ENCODE measurements around the gene FLOT1.
"Not testable (repeated sequence)": the region's sequence is repeated elsewhere in the genome, so short reads cannot be mapped to it uniquely, and the experiment has no call there.

FLOT1 gene

DNA sequence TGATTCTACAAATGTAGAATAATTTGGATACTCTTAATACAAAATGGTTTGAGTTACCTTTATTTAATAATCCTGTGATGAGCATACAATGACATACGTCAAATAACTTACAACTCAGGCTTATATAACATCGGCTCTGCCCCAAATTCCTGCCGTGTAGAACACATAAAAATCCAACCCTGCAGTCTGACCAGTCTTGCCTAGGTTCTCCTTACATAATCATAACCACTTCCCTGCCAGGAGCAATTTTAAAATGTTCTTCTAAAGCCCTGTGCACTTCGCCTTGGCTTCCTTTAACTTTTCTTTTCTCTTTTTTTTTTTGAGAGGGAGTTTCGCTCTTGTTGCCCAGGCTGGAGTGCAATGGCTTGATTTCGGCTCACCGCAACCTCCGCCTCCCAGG lies 18.1 kb upstream of the FLOT1 start:
- DNase-seq (ENCODE audit: low read depth) = no peak
- TF ChIP-seq, protein P1, sequence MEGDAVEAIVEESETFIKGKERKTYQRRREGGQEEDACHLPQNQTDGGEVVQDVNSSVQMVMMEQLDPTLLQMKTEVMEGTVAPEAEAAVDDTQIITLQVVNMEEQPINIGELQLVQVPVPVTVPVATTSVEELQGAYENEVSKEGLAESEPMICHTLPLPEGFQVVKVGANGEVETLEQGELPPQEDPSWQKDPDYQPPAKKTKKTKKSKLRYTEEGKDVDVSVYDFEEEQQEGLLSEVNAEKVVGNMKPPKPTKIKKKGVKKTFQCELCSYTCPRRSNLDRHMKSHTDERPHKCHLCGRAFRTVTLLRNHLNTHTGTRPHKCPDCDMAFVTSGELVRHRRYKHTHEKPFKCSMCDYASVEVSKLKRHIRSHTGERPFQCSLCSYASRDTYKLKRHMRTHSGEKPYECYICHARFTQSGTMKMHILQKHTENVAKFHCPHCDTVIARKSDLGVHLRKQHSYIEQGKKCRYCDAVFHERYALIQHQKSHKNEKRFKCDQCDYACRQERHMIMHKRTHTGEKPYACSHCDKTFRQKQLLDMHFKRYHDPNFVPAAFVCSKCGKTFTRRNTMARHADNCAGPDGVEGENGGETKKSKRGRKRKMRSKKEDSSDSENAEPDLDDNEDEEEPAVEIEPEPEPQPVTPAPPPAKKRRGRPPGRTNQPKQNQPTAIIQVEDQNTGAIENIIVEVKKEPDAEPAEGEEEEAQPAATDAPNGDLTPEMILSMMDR (conservative IDR thresholded peaks at IDR 0.05; ENCODE audit: low read depth, low read length) = no peak
- H3K4me3 ChIP-seq (ENCODE audit: low read length) = no peak overlapping the region

DNA sequence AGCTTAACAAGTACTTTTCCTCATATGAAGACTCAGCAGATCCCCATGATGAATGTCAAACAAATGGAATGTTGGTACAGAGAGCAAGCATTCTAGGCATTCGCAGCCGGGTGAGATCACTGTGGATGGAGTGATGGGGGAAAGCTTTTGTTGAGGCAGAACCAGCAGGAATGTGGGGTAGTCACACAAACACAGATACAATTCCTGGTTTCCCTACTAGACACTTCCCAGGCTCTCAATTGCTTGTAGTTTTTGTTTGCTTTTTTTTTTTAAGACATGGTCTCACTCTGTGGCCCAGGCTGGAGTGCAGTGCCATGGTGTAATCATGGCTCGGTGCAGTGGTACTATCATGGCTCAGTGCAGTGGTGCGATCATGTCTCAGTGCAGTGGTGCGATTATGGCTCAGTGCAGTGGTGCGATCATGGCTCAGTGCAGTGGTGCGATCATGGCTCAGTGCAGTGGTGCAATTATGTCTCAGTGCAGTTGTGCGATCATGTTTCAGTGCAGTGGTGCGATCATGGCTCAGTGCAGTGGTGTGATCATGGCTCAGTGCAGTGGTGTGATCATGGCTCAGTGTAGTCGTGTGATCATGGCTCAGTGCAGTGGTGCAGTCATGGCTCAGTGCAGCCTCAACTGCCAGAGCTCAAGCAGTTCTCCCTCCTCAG lies 17.2 kb upstream of the FLOT1 start:
- no peak overlapping the region for H3K4me3 ChIP-seq (ENCODE audit: low read length)
- DNase-seq (ENCODE audit: low read depth) = peak; percentile 95
- TF ChIP-seq, protein P1 (conservative IDR thresholded peaks at IDR 0.05; ENCODE audit: low read depth, low read length) = no peak

DNA sequence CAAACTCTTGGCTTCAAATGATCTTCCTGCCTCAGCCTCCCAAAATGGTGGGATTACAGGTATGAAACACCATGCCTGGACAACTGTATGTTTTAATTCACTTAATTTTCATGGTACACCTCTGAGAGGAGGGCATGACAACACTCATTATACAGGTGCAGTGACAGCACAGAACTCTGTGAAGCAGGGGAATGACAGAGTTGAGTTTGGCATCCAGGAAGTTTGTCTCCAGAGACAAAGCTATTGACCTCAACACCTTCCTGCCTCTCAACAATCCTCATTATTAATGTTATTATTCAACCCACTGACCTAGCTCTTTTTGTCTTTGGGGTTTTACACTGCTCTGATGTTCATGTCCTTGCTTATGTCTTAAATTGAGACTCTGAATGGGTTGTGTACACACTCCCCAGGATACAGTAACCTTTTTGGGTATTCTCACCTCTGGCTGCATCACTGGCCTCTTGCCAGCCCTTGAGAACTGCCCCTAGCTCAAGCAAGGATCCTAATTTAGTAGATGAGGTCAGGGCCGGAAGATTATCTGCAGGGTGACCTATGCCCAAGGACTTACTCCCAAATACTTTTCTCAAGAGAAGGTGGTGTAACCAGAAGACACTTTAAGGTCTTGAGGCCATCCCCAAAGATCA lies 14.9 kb upstream of the FLOT1 start:
- no peak for DNase-seq (ENCODE audit: low read depth)
- TF ChIP-seq, protein P1 (conservative IDR thresholded peaks at IDR 0.05; ENCODE audit: low read depth, low read length) = no peak
- no peak overlapping the region for H3K4me3 ChIP-seq (ENCODE audit: low read length)

DNA sequence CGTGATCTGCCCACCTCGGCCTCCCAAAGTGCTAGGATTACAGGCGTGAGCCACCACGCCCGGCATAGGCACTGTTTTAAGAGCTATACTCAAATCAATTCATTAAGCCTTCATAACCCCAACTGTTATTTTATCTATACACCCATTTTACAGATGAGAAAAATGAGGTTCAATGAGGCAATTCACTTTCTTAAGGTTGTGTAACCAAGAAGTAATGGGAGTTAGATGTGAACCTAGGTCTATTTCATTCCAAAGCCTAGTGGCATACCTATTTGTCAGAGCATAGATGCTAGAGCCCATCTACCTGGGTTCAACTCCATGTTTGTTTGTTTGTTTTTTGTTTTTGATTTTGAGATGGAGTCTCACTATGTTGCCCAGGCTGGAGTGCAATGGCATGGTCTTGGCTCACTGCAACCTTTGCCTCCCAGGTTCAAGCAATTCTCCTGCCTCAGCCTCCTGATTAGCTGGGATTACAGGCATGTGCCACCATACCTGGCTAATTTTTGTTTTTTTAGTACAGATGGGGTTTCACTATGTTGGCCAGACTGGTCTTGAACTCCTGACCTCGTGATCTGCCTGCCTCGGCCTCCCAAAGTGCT lies 14.0 kb upstream of the FLOT1 start:
- not testable (repeated sequence) for DNase-seq (ENCODE audit: low read depth); H3K4me3 ChIP-seq (ENCODE audit: low read length)

DNA sequence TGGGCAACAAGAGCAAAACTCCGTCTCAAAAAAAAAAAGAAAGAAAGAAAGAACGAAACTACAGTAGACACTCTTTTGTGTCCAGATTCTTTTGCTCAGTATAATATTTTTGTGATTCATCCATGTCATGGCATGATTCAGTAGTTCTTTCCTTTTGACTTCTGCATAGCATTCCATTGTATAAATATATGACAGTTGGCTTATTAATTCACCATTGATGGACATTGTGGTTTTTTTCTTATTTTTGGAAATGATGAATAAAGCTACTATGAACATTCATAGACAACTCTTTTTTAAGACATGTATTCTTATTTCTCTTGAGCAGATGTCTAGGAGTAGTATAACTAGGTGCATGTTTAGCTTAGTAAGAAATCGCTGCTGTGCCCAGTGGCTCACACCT lies 12.1 kb upstream of the FLOT1 start:
- no peak for DNase-seq (ENCODE audit: low read depth)
- TF ChIP-seq, protein P1 (conservative IDR thresholded peaks at IDR 0.05; ENCODE audit: low read depth, low read length) = no peak
- no peak overlapping the region for H3K4me3 ChIP-seq (ENCODE audit: low read length)

DNA sequence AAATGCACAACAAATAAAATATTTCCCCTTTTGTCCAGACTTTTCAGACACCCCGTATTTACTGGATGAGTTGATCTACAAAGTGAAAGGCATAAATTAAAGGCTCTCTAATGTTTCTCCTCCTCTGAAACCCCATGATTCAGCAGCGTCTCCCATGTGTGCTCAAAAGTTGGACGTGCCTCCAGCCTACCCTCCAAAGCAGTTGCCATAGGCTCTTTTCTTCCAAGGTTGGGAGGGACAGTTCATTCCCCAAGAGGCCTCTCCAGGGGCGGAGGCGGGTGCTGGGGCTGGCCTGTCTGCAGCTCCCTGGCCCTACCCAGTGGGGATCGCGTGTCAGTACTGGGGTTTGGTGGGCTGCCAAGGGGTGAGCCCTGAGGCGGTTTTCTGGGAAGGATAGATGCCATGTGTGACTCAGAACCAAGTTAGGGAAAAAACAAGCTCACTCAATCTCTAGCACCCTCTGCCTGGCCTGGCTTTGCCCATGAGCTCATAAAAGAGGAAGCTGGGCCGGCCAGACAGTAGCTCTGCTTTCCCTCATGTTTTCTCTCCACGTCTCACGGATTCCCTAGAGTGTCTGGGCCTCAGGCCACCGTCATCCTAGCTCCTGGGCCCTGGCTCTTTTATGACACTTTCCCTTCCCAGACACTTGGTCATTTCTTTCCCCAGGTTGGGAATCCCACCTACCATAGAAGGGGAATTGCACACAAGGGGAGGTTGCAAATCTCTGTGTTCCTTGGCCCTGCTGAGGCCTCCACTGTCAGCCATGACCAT lies 9.9 kb upstream of the FLOT1 start:
- H3K4me3 ChIP-seq (ENCODE audit: low read length) = no peak overlapping the region
- peak; percentile 97 for DNase-seq (ENCODE audit: low read depth)
- TF ChIP-seq, protein P1 (conservative IDR thresholded peaks at IDR 0.05; ENCODE audit: low read depth, low read length) = peak; percentile 5

DNA sequence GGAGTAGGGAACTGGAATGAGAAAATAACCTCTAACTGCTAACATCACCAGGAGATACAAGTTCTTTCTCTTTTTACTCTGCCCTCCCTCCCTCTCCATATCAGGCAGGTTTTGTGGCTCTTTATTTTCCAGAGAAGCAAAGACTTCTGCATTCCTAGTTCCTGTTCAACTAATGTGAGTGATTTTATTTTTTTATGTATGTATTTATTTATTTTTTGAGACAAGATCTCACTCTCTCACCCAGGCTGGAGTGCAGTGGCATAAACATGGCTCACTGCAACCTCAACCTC lies 7.8 kb upstream of the FLOT1 start:
- TF ChIP-seq, protein P1 (conservative IDR thresholded peaks at IDR 0.05; ENCODE audit: low read depth, low read length) = no peak
- DNase-seq (ENCODE audit: low read depth) = no peak

More for the DNA sequence above, 7.8 kb upstream of the FLOT1 start:
- H3K4me3 ChIP-seq (ENCODE audit: low read length) = no peak overlapping the region
